Measurements from ENCODE around the gene ARHGEF7. TPM values are rescaled to one million over a fixed set of nuclear protein-coding genes. Genes with fewer than 3 reads are reported as not detected.

ARHGEF7 gene
- polyA plus RNA-seq, 1 donor (not counting 4 experiments of a cell fraction or from before 2014, with no cell fraction given) = 25.2 TPM

DNA sequence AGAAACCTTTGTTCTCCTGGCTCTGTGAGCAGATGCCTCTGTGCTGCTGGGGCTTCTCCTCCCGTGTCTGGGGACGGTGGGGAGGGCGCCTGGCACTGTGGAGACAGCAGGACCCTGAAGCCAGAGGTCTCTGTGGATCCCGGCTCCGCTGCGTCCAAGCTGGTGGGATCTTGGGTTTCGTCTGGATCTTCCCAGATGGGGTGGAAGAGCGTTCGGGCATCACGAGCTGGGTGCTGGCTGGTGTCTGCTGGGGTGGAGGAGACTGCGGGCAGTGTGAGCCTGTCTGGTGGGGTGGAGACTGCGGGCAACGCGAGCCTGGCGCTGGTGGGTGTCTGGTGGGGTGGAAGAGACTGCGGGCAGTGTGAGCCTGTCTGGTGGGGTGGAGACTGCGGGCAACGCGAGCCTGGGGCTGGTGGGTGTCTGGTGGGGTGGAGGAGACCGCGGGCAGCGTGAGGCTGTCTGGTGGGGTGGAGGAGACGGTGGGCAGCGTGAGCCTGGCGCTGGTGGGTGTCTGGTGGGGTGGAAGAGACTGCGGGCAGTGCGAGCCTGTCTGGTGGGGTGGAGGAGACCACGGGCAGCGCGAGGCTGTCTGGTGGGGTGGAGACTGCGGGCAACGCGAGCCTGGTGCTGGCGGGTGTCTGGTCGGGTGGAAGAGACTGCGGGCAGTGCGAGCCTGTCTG, 211.0 kb downstream of the ARHGEF7 start:
- Histone ChIP-seq H3K9me3 (ENCODE audit: control insufficient read depth, low read depth, low read length) (no peaks in the 10 kb centered on the region), H3K9me1 (ENCODE audit: control insufficient read depth, extremely low read depth, insufficient read depth, low read length) (no peaks in the 10 kb centered on the region), H3K79me2 (ENCODE audit: control insufficient read depth, insufficient read depth, low read length) (no peaks in the 10 kb centered on the region), H3K4me3 (ENCODE audit: control insufficient read depth in 2 of 3, extremely low read depth in 1 of 3, insufficient read depth in 2 of 3, low read depth in 1 of 3, low read length in 3 of 3) (no peak overlapping the region), H3K27ac (ENCODE audit: control insufficient read depth, insufficient read depth, low read length) (no peak overlapping the region), H3K36me3 (ENCODE audit: control insufficient read depth in 2 of 2, extremely low read depth in 1 of 2, insufficient read depth in 2 of 2, low read length in 2 of 2) (no peaks in the 10 kb centered on the region), H3K4me1 (ENCODE audit: control insufficient read depth, extremely low read depth, insufficient read depth, low read length) (no peaks in the 10 kb centered on the region), H2AFZ (ENCODE audit: control insufficient read depth, low read length) (no peak overlapping the region), H3K4me2 (ENCODE audit: control insufficient read depth, extremely low read depth, insufficient read depth, low read depth, low read length) (no peak overlapping the region), H4K20me1 (ENCODE audit: control insufficient read depth, extremely low read depth, insufficient read depth, low read length) (no peaks in the 10 kb centered on the region), H3K9ac (ENCODE audit: control insufficient read depth, extremely low read depth, insufficient read depth, low read length) (no peak overlapping the region), H3K27me3 (ENCODE audit: control insufficient read depth, extremely low read depth, insufficient read depth, low read length) (no peaks in the 10 kb centered on the region)
- DNase-seq (ENCODE audit: low read depth, low spot score) (no peak), FAIRE-seq (no peak)
- no peak for TF ChIP-seq EZH2 (IDR thresholded peaks at IDR 0.05; ENCODE audit: low read length)
- dilution Hi-C loops (cut with MboI; ENCODE audit: extremely low pct_ligation_motif_present, low sequenced_read_pairs) = no loop called here

DNA sequence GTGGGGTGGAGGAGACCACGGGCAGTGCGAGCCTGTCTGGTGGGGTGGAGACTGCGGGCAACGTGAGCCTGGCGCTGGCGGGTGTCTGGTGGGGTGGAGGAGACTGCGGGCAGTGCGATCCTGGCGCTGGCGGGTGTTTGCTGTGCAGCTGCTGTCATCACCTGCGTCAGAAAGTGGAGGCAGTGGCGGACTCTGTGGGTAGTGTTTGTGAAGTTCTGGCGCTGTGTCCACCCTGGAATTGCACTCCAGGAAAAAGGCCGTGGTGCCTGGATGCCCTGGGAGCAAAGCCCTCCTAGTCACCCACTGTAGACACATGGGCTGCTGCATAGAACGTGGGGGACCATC, 211.5 kb downstream of the ARHGEF7 start:
- no peak for FAIRE-seq
- H3K9ac ChIP-seq (ENCODE audit: control insufficient read depth, extremely low read depth, insufficient read depth, low read length) = no peak overlapping the region
- dilution Hi-C loops (cut with MboI; ENCODE audit: extremely low pct_ligation_motif_present, low sequenced_read_pairs) = no loop called here

More for the DNA sequence above, 211.5 kb downstream of the ARHGEF7 start:
- no peaks in the 10 kb centered on the region for H3K27me3 ChIP-seq (ENCODE audit: control insufficient read depth, extremely low read depth, insufficient read depth, low read length)
- no peak overlapping the region for H3K4me3 ChIP-seq (ENCODE audit: control insufficient read depth in 2 of 3, extremely low read depth in 1 of 3, insufficient read depth in 2 of 3, low read depth in 1 of 3, low read length in 3 of 3)
- no peaks in the 10 kb centered on the region for H3K79me2 ChIP-seq (ENCODE audit: control insufficient read depth, insufficient read depth, low read length)
- no peak overlapping the region for H3K27ac ChIP-seq (ENCODE audit: control insufficient read depth, insufficient read depth, low read length)
- H3K9me3 ChIP-seq (ENCODE audit: control insufficient read depth, low read depth, low read length) = no peaks in the 10 kb centered on the region
- TF ChIP-seq, protein P1, sequence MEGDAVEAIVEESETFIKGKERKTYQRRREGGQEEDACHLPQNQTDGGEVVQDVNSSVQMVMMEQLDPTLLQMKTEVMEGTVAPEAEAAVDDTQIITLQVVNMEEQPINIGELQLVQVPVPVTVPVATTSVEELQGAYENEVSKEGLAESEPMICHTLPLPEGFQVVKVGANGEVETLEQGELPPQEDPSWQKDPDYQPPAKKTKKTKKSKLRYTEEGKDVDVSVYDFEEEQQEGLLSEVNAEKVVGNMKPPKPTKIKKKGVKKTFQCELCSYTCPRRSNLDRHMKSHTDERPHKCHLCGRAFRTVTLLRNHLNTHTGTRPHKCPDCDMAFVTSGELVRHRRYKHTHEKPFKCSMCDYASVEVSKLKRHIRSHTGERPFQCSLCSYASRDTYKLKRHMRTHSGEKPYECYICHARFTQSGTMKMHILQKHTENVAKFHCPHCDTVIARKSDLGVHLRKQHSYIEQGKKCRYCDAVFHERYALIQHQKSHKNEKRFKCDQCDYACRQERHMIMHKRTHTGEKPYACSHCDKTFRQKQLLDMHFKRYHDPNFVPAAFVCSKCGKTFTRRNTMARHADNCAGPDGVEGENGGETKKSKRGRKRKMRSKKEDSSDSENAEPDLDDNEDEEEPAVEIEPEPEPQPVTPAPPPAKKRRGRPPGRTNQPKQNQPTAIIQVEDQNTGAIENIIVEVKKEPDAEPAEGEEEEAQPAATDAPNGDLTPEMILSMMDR (optimal IDR thresholded peaks at IDR 0.05 in 1 of 3, IDR thresholded peaks at IDR 0.05 in 1 of 3, conservative IDR thresholded peaks at IDR 0.05 in 1 of 3; ENCODE audit: extremely low read depth in 1 of 3, insufficient read depth in 2 of 3, low read length in 3 of 3) = no peak
- no peak for TF ChIP-seq EZH2 (IDR thresholded peaks at IDR 0.05; ENCODE audit: low read length)
- DNase-seq (ENCODE audit: low read depth, low spot score) = no peak
- no peaks in the 10 kb centered on the region for H3K4me1 ChIP-seq (ENCODE audit: control insufficient read depth, extremely low read depth, insufficient read depth, low read length)
- H3K9me1 ChIP-seq (ENCODE audit: control insufficient read depth, extremely low read depth, insufficient read depth, low read length) = no peaks in the 10 kb centered on the region
- no peak overlapping the region for H2AFZ ChIP-seq (ENCODE audit: control insufficient read depth, low read length)
- H3K4me2 ChIP-seq (ENCODE audit: control insufficient read depth, extremely low read depth, insufficient read depth, low read depth, low read length) = no peak overlapping the region
- H4K20me1 ChIP-seq (ENCODE audit: control insufficient read depth, extremely low read depth, insufficient read depth, low read length) = no peaks in the 10 kb centered on the region
- H3K36me3 ChIP-seq (ENCODE audit: control insufficient read depth in 2 of 2, extremely low read depth in 1 of 2, insufficient read depth in 2 of 2, low read length in 2 of 2) = no peaks in the 10 kb centered on the region
